Naive thymus-derived CD4-positive, alpha-beta T cell (primary cell): Measurements from ENCODE around the gene SYNGR2. TPM values are rescaled to one million over a fixed set of nuclear protein-coding genes. Genes with fewer than 3 reads are reported as not detected.
A peak's percentile ranks its signal among the peaks of the same experiment; 100 is the strongest.

ENCODE experiments used
- ATAC-seq: fragments of 150-1000 bp; cut with Tn5 transposase; 2 replicates; pipeline ENCODE4 v1.10.0; 2021; ENCODE audit warnings: mild to moderate bottlenecking, moderate library complexity
- CTCF ChIA-PET: fragments of 350-600 bp; sonication (Branson Sonifier 250); formaldehyde crosslinking; loops from one replicate; lab custom pipeline; 2021; ENCODE audit warnings: antibody characterized with exemption; lab: Charles Lee
- POLR2A ChIA-PET: fragments of 350-600 bp; sonication (Branson Sonifier 250); formaldehyde crosslinking; loops from one replicate; lab custom pipeline; 2021; ENCODE audit warnings: antibody characterized with exemption, inconsistent platforms; lab: Charles Lee
- DNase-seq, 9 donors: peaks; one replicate each; pipeline versions ENCODE4 v3.0.0 to v3.0.0-alpha.2; 2020 to 2022; ENCODE audit warnings: mixed read lengths in 1 of 9
- H3K27ac ChIP-seq: one replicate; pipeline ENCODE4 v1.7.0; 2013; ENCODE audit warnings: mild to moderate bottlenecking, low read depth, low read length, moderate library complexity
- H3K27me3 ChIP-seq, 2 donors: one replicate each; pipeline ENCODE4 v1.7.0; 2013; ENCODE audit warnings: low read length in 2 of 2, mild to moderate bottlenecking in 2 of 2, moderate library complexity in 2 of 2; ENCODE audit not compliant: control insufficient read depth in 2 of 2, insufficient read depth in 2 of 2
- H3K36me3 ChIP-seq, 3 experiments: 1 replicate in 2 of 3; 2 replicates in 1 of 3; pipeline ENCODE4 v1.7.0; 2013; ENCODE audit warnings: low read length in 3 of 3, mild to moderate bottlenecking in 3 of 3, moderate library complexity in 1 of 3; ENCODE audit not compliant: insufficient read depth in 3 of 3, control insufficient read depth in 2 of 3
- H3K4me1 ChIP-seq, 2 donors: one replicate each; pipeline ENCODE4 v1.7.0; 2013; ENCODE audit warnings: low read length in 2 of 2, mild to moderate bottlenecking in 2 of 2, moderate library complexity in 1 of 2; ENCODE audit not compliant: control insufficient read depth in 2 of 2, insufficient read depth in 2 of 2
- H3K4me3 ChIP-seq: 2 replicates; pipeline ENCODE4 v1.7.0; 2013; ENCODE audit warnings: mild to moderate bottlenecking, low read length
- H3K9me3 ChIP-seq, 3 experiments: 1 replicate in 2 of 3; 2 replicates in 1 of 3; pipeline ENCODE4 v1.7.0; 2013; ENCODE audit warnings: low read length in 3 of 3; ENCODE audit not compliant: control insufficient read depth in 2 of 3
- H3K27ac Mint-ChIP-seq, 9 donors: one replicate each; pipeline ENCODE4 v1.8.0; 2020 to 2022; ENCODE audit warnings: mixed read lengths in 9 of 9, mild to moderate bottlenecking in 8 of 9, moderate library complexity in 5 of 9, inconsistent platforms in 2 of 9
- H3K27me3 Mint-ChIP-seq, 5 donors: one replicate each; pipeline ENCODE4 v1.8.0; 2021 to 2022; ENCODE audit warnings: mixed read lengths in 5 of 5, mild to moderate bottlenecking in 1 of 5
- H3K36me3 Mint-ChIP-seq, 5 donors: one replicate each; pipeline ENCODE4 v1.8.0; 2020 to 2022; ENCODE audit warnings: mixed read lengths in 5 of 5, mild to moderate bottlenecking in 3 of 5, inconsistent platforms in 1 of 5
- H3K4me1 Mint-ChIP-seq, 7 donors: one replicate each; pipeline ENCODE4 v1.8.0; 2020 to 2022; ENCODE audit warnings: mixed read lengths in 7 of 7, mild to moderate bottlenecking in 3 of 7, inconsistent platforms in 1 of 7
- H3K4me3 Mint-ChIP-seq, 10 donors: one replicate each; pipeline ENCODE4 v1.8.0; 2020 to 2022; ENCODE audit warnings: mild to moderate bottlenecking in 10 of 10, mixed read lengths in 10 of 10, moderate library complexity in 6 of 10, inconsistent platforms in 2 of 10
- H3K9me3 Mint-ChIP-seq, 11 donors: one replicate each; pipeline ENCODE4 v1.8.0; 2020 to 2022; ENCODE audit warnings: mixed read lengths in 11 of 11, mild to moderate bottlenecking in 4 of 11, inconsistent platforms in 1 of 11, moderate library complexity in 1 of 11
- intact Hi-C, 2 donors: fragments of 100-400 bp; cut with micrococcal nuclease; formaldehyde crosslinking; loops; one replicate each; pipeline ENCODE4 v1.15.1; 2023
- polyA plus RNA-seq, 2 donors: library from polyadenylated mRNA; unstranded; fragments of 300-500 nt; fragmentation: Illumina TruSeq; gene quantifications; one replicate each; pipeline ENCODE4 v1.2.3, GENCODE V29; 2021
- total RNA-seq, 6 experiments: library from RNA in 5 of 6; stranded (reverse) in 5 of 6; gene quantifications; 1 replicate in 5 of 6; 2 replicates in 1 of 6; pipeline ENCODE4 v1.2.3 and lab custom pipeline; 2021 to 2026

The SYNGR2 gene
- total and polyA plus RNA-seq, 7 experiments from 2014 or later, result 47.6 to 118 (median 84.4) TPM

GRCh38 chr17:78200451-78200850 is 32.1 kb downstream of the SYNGR2 start:
- POLR2A ChIA-PET, result no interaction called here
- no peak for DNase-seq
- peak overlapping the region in 1 of 9 donors; percentile 55 for H3K27ac Mint-ChIP-seq
- no peak for ATAC-seq
- Histone ChIP-seq H3K9me3 (no peaks in the 10 kb centered on the region), H3K4me3 (no peak overlapping the region), H3K36me3 (no peaks in the 10 kb centered on the region), H3K4me1 (no peaks in the 10 kb centered on the region), H3K27ac (no peak overlapping the region), H3K27me3 (no peaks in the 10 kb centered on the region)
- no peak overlapping the region for H3K4me3 Mint-ChIP-seq
- intact Hi-C loops, result no loop called here
- H3K36me3 Mint-ChIP-seq, result peaks cover 0 to 3% (median 0%) of the 10 kb centered on the region in 5 donors
- peaks cover 0 to 3% (median 0%) of the 10 kb centered on the region in 7 donors for H3K4me1 Mint-ChIP-seq
- H3K9me3 Mint-ChIP-seq, result no peaks in the 10 kb centered on the region
- CTCF ChIA-PET, result no interaction called here
- H3K27me3 Mint-ChIP-seq, result no peaks in the 10 kb centered on the region

- no peaks in the 10 kb centered on the region for H3K9me3 ChIP-seq
- H3K27me3 Mint-ChIP-seq, result no peaks in the 10 kb centered on the region
- H3K27ac ChIP-seq, result no peak overlapping the region
- DNase-seq (no peak), ATAC-seq (no peak)
- H3K4me3 Mint-ChIP-seq, result no peak overlapping the region
- CTCF ChIA-PET, result interaction anchor here (0.5 to 0.7 kb wide), 3 partner anchors 27 to 185 kb away, joined by 3 to 4 read pairs (median 4); no protein-coding TSS in a partner anchor
- H3K27ac Mint-ChIP-seq, result no peak overlapping the region
- H3K36me3 ChIP-seq, result no peaks in the 10 kb centered on the region
- peaks cover 0 to 4% (median 0%) of the 10 kb centered on the region in 5 donors for H3K36me3 Mint-ChIP-seq
- H3K9me3 Mint-ChIP-seq, result no peaks in the 10 kb centered on the region
- H3K4me1 ChIP-seq, result no peaks in the 10 kb centered on the region
- peaks cover 0 to 3% (median 0%) of the 10 kb centered on the region in 7 donors for H3K4me1 Mint-ChIP-seq
- POLR2A ChIA-PET, result no interaction called here
- no peaks in the 10 kb centered on the region for H3K27me3 ChIP-seq
- H3K4me3 ChIP-seq, result no peak overlapping the region
- intact Hi-C loops, result no loop called here
Measured at GRCh38 chr17:78202666-78203065, 34.3 kb downstream of the SYNGR2 start.

GRCh38 chr17:78204387-78205123 is 36.2 kb downstream of the SYNGR2 start:
- ATAC-seq (no peak), DNase-seq (no peak)
- no peaks in the 10 kb centered on the region for H3K9me3 Mint-ChIP-seq
- no peaks in the 10 kb centered on the region for H3K9me3 ChIP-seq
- no peak overlapping the region for H3K27ac Mint-ChIP-seq
- peaks cover 0 to 3% (median 0%) of the 10 kb centered on the region in 7 donors for H3K4me1 Mint-ChIP-seq
- intact Hi-C loops, result no loop called here
- no peaks in the 10 kb centered on the region for H3K27me3 ChIP-seq
- ChIA-PET CTCF (no interaction called here), POLR2A (no interaction called here)
- no peak overlapping the region for H3K27ac ChIP-seq
- H3K4me3 Mint-ChIP-seq, result no peak overlapping the region
- no peaks in the 10 kb centered on the region for H3K4me1 ChIP-seq
- H3K36me3 Mint-ChIP-seq, result peaks cover 0 to 2% (median 0%) of the 10 kb centered on the region in 5 donors
- no peaks in the 10 kb centered on the region for H3K27me3 Mint-ChIP-seq
- no peak overlapping the region for H3K4me3 ChIP-seq
- H3K36me3 ChIP-seq, result no peaks in the 10 kb centered on the region

GRCh38 chr17:78205124-78205775 is 36.9 kb downstream of the SYNGR2 start:
- CTCF ChIA-PET, result no interaction called here
- ATAC-seq, result no peak

GRCh38 chr17:78206298-78206697 is 37.9 kb downstream of the SYNGR2 start:
- ChIA-PET CTCF (interaction anchor here (0.6 to 1.1 kb wide), 2 partner anchors 23 to 30 kb away, joined by 4 to 7 read pairs; no protein-coding TSS in a partner anchor), POLR2A (interaction anchor here (0.7 kb wide), 1 partner anchor 117 kb away, joined by 3 read pairs; no protein-coding TSS in a partner anchor)
- intact Hi-C loops, result no loop called here
- H3K27ac Mint-ChIP-seq, result no peak overlapping the region
- H3K9me3 Mint-ChIP-seq, result no peaks in the 10 kb centered on the region
- H3K27me3 Mint-ChIP-seq, result no peaks in the 10 kb centered on the region
- no peak for DNase-seq
- peaks cover 0 to 3% (median 0%) of the 10 kb centered on the region in 7 donors for H3K4me1 Mint-ChIP-seq
- no peaks in the 10 kb centered on the region for H3K27me3 ChIP-seq
- H3K4me3 Mint-ChIP-seq, result no peak overlapping the region
- H3K9me3 ChIP-seq, result no peaks in the 10 kb centered on the region
- no peaks in the 10 kb centered on the region for H3K4me1 ChIP-seq
- H3K36me3 ChIP-seq, result no peaks in the 10 kb centered on the region
- H3K4me3 ChIP-seq, result no peak overlapping the region
- no peak for ATAC-seq
- H3K36me3 Mint-ChIP-seq, result peaks cover 0 to 2% (median 0%) of the 10 kb centered on the region in 5 donors
- H3K27ac ChIP-seq, result no peak overlapping the region

More at GRCh38 chr17:78205124-78205775, 36.9 kb downstream of the SYNGR2 start:
- no peaks in the 10 kb centered on the region for H3K9me3 ChIP-seq
- no peak overlapping the region for H3K27ac Mint-ChIP-seq
- no peak overlapping the region for H3K27ac ChIP-seq
- H3K36me3 Mint-ChIP-seq, result peaks cover 0 to 2% (median 0%) of the 10 kb centered on the region in 5 donors
- intact Hi-C loops, result no loop called here
- no peaks in the 10 kb centered on the region for H3K27me3 ChIP-seq
- H3K4me1 Mint-ChIP-seq, result peaks cover 0 to 3% (median 0%) of the 10 kb centered on the region in 7 donors
- H3K4me1 ChIP-seq, result no peaks in the 10 kb centered on the region
- no peaks in the 10 kb centered on the region for H3K9me3 Mint-ChIP-seq
- no peak overlapping the region for H3K4me3 Mint-ChIP-seq
- POLR2A ChIA-PET, result interaction anchor here (0.7 kb wide), 1 partner anchor 116 kb away, joined by 3 read pairs; no protein-coding TSS in a partner anchor
- H3K36me3 ChIP-seq, result no peaks in the 10 kb centered on the region
- no peaks in the 10 kb centered on the region for H3K27me3 Mint-ChIP-seq
- DNase-seq, result no peak
- no peak overlapping the region for H3K4me3 ChIP-seq

GRCh38 chr17:78208486-78208885 is 40.1 kb downstream of the SYNGR2 start:
- Histone ChIP-seq H3K4me3 (no peak overlapping the region), H3K27ac (no peak overlapping the region), H3K27me3 (no peaks in the 10 kb centered on the region), H3K36me3 (no peaks in the 10 kb centered on the region), H3K4me1 (no peaks in the 10 kb centered on the region), H3K9me3 (no peaks in the 10 kb centered on the region)
- no peak overlapping the region for H3K27ac Mint-ChIP-seq
- H3K27me3 Mint-ChIP-seq, result no peaks in the 10 kb centered on the region
- peaks cover 0 to 2% (median 0%) of the 10 kb centered on the region in 5 donors for H3K36me3 Mint-ChIP-seq
- H3K4me3 Mint-ChIP-seq, result no peak overlapping the region
- no peaks in the 10 kb centered on the region for H3K9me3 Mint-ChIP-seq
- peaks cover 0 to 4% (median 0%) of the 10 kb centered on the region in 7 donors for H3K4me1 Mint-ChIP-seq
- intact Hi-C loops, result no loop called here
- POLR2A ChIA-PET, result no interaction called here
- CTCF ChIA-PET, result no interaction called here
- ATAC-seq (no peak), DNase-seq (no peak)
